WERI-Rb-1 (cell line): Measurements from ENCODE around the gene FAM13A.
A peak's percentile ranks its signal among the peaks of the same experiment; 100 is the strongest.
"Not testable (repeated sequence)": the region's sequence is repeated elsewhere in the genome, so short reads cannot be mapped to it uniquely, and the experiment has no call there.

ENCODE experiments used
- DNase-seq: peaks from one replicate; pipeline ENCODE4 v3.0.0-alpha.2; 2020
- H3K27ac ChIP-seq: fragments of 250-450 bp; sonication (Bioruptor Pico); 2 replicates; pipeline ENCODE4 v1.5.1; 2020; ENCODE audit warnings: mild to moderate bottlenecking, moderate library complexity
- H3K27me3 ChIP-seq: fragments of 250-450 bp; sonication (Bioruptor Pico); 2 replicates; pipeline ENCODE4 v1.5.1; 2021; ENCODE audit warnings: mild to moderate bottlenecking, low read depth, moderate library complexity; ENCODE audit not compliant: insufficient read depth, severe bottlenecking
- H3K36me3 ChIP-seq: fragments of 250-450 bp; sonication (Bioruptor Pico); 2 replicates; pipeline ENCODE4 v1.5.1; 2020; ENCODE audit warnings: mild to moderate bottlenecking, moderate library complexity
- H3K4me3 ChIP-seq: 2 replicates; pipeline ENCODE4 v1.5.1; 2011; ENCODE audit warnings: low read depth, mild to moderate bottlenecking, control low read depth, low read length
- H3K9me3 ChIP-seq: fragments of 250-450 bp; sonication (Bioruptor Pico); 2 replicates; pipeline ENCODE4 v1.5.1; 2021; ENCODE audit warnings: mild to moderate bottlenecking, moderate library complexity; ENCODE audit not compliant: severe bottlenecking
- CTCF ChIP-seq: IDR thresholded peaks from 2 replicates; pipeline ENCODE4 v1.5.1; 2011; ENCODE audit warnings: low read depth, mild to moderate bottlenecking, control low read depth, inconsistent platforms, low read length

FAM13A gene

GRCh38 chr4:89024051-89024675 is 32.8 kb downstream of the FAM13A start:
- Histone ChIP-seq H3K36me3 (peaks cover 12% of the 10 kb centered on the region), H3K9me3 (no peaks in the 10 kb centered on the region), H3K27ac (no peak overlapping the region), H3K27me3 (no peaks in the 10 kb centered on the region), H3K4me3 (no peak overlapping the region)
- TF ChIP-seq CTCF: peak; percentile 67
- peak; percentile 70 for DNase-seq

- no peak overlapping the region; the same call in 1 of the 2 replicates for H3K27ac ChIP-seq
- H3K9me3 ChIP-seq: no peaks in the 10 kb centered on the region
- no peak for TF ChIP-seq CTCF
- DNase-seq: no peak
- no peaks in the 10 kb centered on the region for H3K27me3 ChIP-seq
- H3K4me3 ChIP-seq: no peak overlapping the region
- peaks cover 22% of the 10 kb centered on the region for H3K36me3 ChIP-seq
Measured at GRCh38 chr4:89023140-89023539, 33.8 kb downstream of the FAM13A start.

- Histone ChIP-seq H3K36me3 (peaks cover 25% of the 10 kb centered on the region), H3K9me3 (no peaks in the 10 kb centered on the region), H3K27me3 (no peaks in the 10 kb centered on the region), H3K4me3 (no peak overlapping the region), H3K27ac (no peak overlapping the region)
- DNase-seq: no peak
- TF ChIP-seq CTCF: no peak
Measured at GRCh38 chr4:89022426-89023128, 34.4 kb downstream of the FAM13A start.

- Histone ChIP-seq H3K36me3 (peaks cover 30% of the 10 kb centered on the region), H3K27me3 (no peaks in the 10 kb centered on the region), H3K4me3 (no peak overlapping the region), H3K27ac (0 out of 2 replicates have a peak overlapping the region, but pooled peaks have one; percentile 8), H3K9me3 (no peaks in the 10 kb centered on the region)
- no peak for DNase-seq
- TF ChIP-seq CTCF: no peak
Measured at GRCh38 chr4:89021684-89022083, 35.3 kb downstream of the FAM13A start.

- H3K9me3 ChIP-seq: no peaks in the 10 kb centered on the region
- no peak for TF ChIP-seq CTCF
- DNase-seq: no peak
- no peak overlapping the region for H3K4me3 ChIP-seq
- no peaks in the 10 kb centered on the region for H3K27me3 ChIP-seq
- no peak overlapping the region for H3K27ac ChIP-seq
- H3K36me3 ChIP-seq: peaks cover 35% of the 10 kb centered on the region
Measured at GRCh38 chr4:89021062-89021461, 35.9 kb downstream of the FAM13A start.

GRCh38 chr4:89014897-89015296 is 42.1 kb downstream of the FAM13A start:
- H3K36me3 ChIP-seq: peaks cover 42% of the 10 kb centered on the region
- not testable (repeated sequence) for DNase-seq, H3K4me3 ChIP-seq, H3K27ac ChIP-seq, H3K27me3 ChIP-seq, H3K9me3 ChIP-seq
